Measurements from ENCODE around the gene SYCE3.

- TF ChIP-seq YY1 (IDR thresholded peaks at IDR 0.05; ENCODE audit: insufficient read depth, insufficient read length), result no peak
- TF ChIP-seq ZNF274 (IDR thresholded peaks at IDR 0.05; ENCODE audit: low read depth, low read length), result no peak
Measured at GRCh38 chr22:50529897-50530579, 32.7 kb downstream of the SYCE3 start, which contains the start of gene TYMP.

All from NT2/D1 (cell line).